Keratinocyte (primary cell): ENCODE data around the gene RAP1GAP. TPM values are rescaled to one million over a fixed set of nuclear protein-coding genes. Genes with fewer than 3 reads are reported as not detected.

Experiments used
- DNase-seq: peaks from one replicate; pipeline ENCODE4 v3.0.0-alpha.2; 2011; ENCODE audit warnings: low read depth, missing footprints, low spot score
- FAIRE-seq: peaks from 2 replicates; lab custom pipeline; 2011; peaks lifted over from hg19 to GRCh38; lab: Jason Lieb, UNC
- H2AFZ ChIP-seq: 2 replicates; pipeline ENCODE4 v1.6.0; 2012; ENCODE audit warnings: low read length, control low read depth, inconsistent platforms; ENCODE audit not compliant: control insufficient read depth
- H3K27ac ChIP-seq: 2 replicates; pipeline ENCODE4 v1.5.1; 2011; ENCODE audit warnings: low read length; ENCODE audit not compliant: control insufficient read depth, insufficient read depth
- H3K27me3 ChIP-seq: 3 replicates; pipeline ENCODE4 v1.6.0; 2011; ENCODE audit warnings: low read length; ENCODE audit not compliant: control insufficient read depth, insufficient read depth; ENCODE audit errors: extremely low read depth
- H3K36me3 ChIP-seq, 2 experiments: 2 replicates in 1 of 2; 3 replicates in 1 of 2; pipeline ENCODE4 v1.5.1; 2011; ENCODE audit warnings: low read length in 2 of 2, mild to moderate bottlenecking in 1 of 2; ENCODE audit not compliant: control insufficient read depth in 2 of 2, insufficient read depth in 2 of 2; ENCODE audit errors: extremely low read depth in 1 of 2
- H3K4me1 ChIP-seq: 3 replicates; pipeline ENCODE4 v1.5.1; 2011; ENCODE audit warnings: low read length; ENCODE audit not compliant: control insufficient read depth, insufficient read depth; ENCODE audit errors: extremely low read depth
- H3K4me2 ChIP-seq: 3 replicates; pipeline ENCODE4 v1.6.0; 2011; ENCODE audit warnings: low read depth, low read length; ENCODE audit not compliant: control insufficient read depth, insufficient read depth; ENCODE audit errors: extremely low read depth
- H3K4me3 ChIP-seq, 3 experiments: fragments of 200-600 bp in 1 of 3; sonication (generic) in 1 of 3; 2 replicates in 2 of 3; 3 replicates in 1 of 3; pipeline ENCODE4 v1.5.1; 2011 to 2016; ENCODE audit warnings: low read length in 3 of 3, mild to moderate bottlenecking in 3 of 3, control low read depth in 2 of 3, inconsistent platforms in 1 of 3, low read depth in 1 of 3, mixed read lengths in 1 of 3, mixed run types in 1 of 3, moderate library complexity in 1 of 3; ENCODE audit not compliant: control insufficient read depth in 2 of 3, insufficient read depth in 2 of 3; ENCODE audit errors: extremely low read depth in 1 of 3
- H3K79me2 ChIP-seq: 2 replicates; pipeline ENCODE4 v1.6.0; 2012; ENCODE audit warnings: low read length; ENCODE audit not compliant: control insufficient read depth, insufficient read depth
- H3K9ac ChIP-seq: 3 replicates; pipeline ENCODE4 v1.6.0; 2011; ENCODE audit warnings: low read length; ENCODE audit not compliant: control insufficient read depth, insufficient read depth; ENCODE audit errors: extremely low read depth
- H3K9me1 ChIP-seq: 3 replicates; pipeline ENCODE4 v1.6.0; 2011; ENCODE audit warnings: low read length; ENCODE audit not compliant: control insufficient read depth, insufficient read depth; ENCODE audit errors: extremely low read depth
- H3K9me3 ChIP-seq: 2 replicates; pipeline ENCODE4 v1.5.1; 2012; ENCODE audit warnings: low read depth, low read length; ENCODE audit not compliant: control insufficient read depth
- H4K20me1 ChIP-seq: 3 replicates; pipeline ENCODE4 v1.6.0; 2011; ENCODE audit warnings: low read length; ENCODE audit not compliant: control insufficient read depth, insufficient read depth; ENCODE audit errors: extremely low read depth
- EZH2 ChIP-seq: IDR thresholded peaks from one replicate; pipeline ENCODE4 v1.6.1; 2012; ENCODE audit warnings: inconsistent platforms, mild to moderate bottlenecking, low read length, moderate library complexity
- dilution Hi-C: fragments of 300-500 bp; cut with MboI; formaldehyde crosslinking; loops from one replicate; pipeline ENCODE4 v1.7.0; 2020; ENCODE audit warnings: low sequenced_read_pairs; ENCODE audit not compliant: extremely low pct_ligation_motif_present
- polyA plus RNA-seq, 5 experiments: library from polyadenylated mRNA; depleted of rRNA in 3 of 5; stranded (reverse) in 3 of 5; stranded (forward) in 1 of 5; unstranded in 1 of 5; fragments of >200 nt; gene quantifications; 1 replicate in 1 of 5; 2 replicates in 3 of 5; 3 replicates in 1 of 5; pipeline versions ENCODE4 v1.2.1 to v1.2.3, GENCODE V29; 2011 to 2012; ENCODE audit warnings: missing spikeins in 2 of 5, low read depth in 1 of 5, low replicate concordance in 1 of 5
- TF ChIP-seq, protein P1 (sequence below), 3 experiments: IDR thresholded peaks in 1 of 3; conservative IDR thresholded peaks in 1 of 3; optimal IDR thresholded peaks in 1 of 3; 2 replicates in 2 of 3; 3 replicates in 1 of 3; pipeline versions ENCODE3 to v1.5.1; 2011; ENCODE audit warnings: low read length in 3 of 3, mild to moderate bottlenecking in 3 of 3, moderate library complexity in 2 of 3, control low read depth in 1 of 3, inconsistent platforms in 1 of 3; ENCODE audit not compliant: insufficient read depth in 2 of 3; ENCODE audit errors: extremely low read depth in 1 of 3

Gene RAP1GAP
- polyA plus RNA-seq, 1 donor (not counting 4 experiments of a cell fraction or from before 2014, with no cell fraction given), result 1.1 TPM

- no peak overlapping the region for H2AFZ ChIP-seq
- no peaks in the 10 kb centered on the region for H4K20me1 ChIP-seq
- DNase-seq (no peak), FAIRE-seq (no peak)
- no peaks in the 10 kb centered on the region for H3K36me3 ChIP-seq
- dilution Hi-C loops, result no loop called here
- no peak overlapping the region for H3K4me3 ChIP-seq
- H3K9me1 ChIP-seq, result no peaks in the 10 kb centered on the region
- H3K9ac ChIP-seq, result no peak overlapping the region
- H3K27me3 ChIP-seq, result peaks cover 15% of the 10 kb centered on the region
- H3K4me2 ChIP-seq, result no peak overlapping the region
- no peak for TF ChIP-seq EZH2
- TF ChIP-seq, protein P1, sequence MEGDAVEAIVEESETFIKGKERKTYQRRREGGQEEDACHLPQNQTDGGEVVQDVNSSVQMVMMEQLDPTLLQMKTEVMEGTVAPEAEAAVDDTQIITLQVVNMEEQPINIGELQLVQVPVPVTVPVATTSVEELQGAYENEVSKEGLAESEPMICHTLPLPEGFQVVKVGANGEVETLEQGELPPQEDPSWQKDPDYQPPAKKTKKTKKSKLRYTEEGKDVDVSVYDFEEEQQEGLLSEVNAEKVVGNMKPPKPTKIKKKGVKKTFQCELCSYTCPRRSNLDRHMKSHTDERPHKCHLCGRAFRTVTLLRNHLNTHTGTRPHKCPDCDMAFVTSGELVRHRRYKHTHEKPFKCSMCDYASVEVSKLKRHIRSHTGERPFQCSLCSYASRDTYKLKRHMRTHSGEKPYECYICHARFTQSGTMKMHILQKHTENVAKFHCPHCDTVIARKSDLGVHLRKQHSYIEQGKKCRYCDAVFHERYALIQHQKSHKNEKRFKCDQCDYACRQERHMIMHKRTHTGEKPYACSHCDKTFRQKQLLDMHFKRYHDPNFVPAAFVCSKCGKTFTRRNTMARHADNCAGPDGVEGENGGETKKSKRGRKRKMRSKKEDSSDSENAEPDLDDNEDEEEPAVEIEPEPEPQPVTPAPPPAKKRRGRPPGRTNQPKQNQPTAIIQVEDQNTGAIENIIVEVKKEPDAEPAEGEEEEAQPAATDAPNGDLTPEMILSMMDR (optimal IDR thresholded peaks at IDR 0.05 in 1 of 3, IDR thresholded peaks at IDR 0.05 in 1 of 3, conservative IDR thresholded peaks at IDR 0.05 in 1 of 3; ENCODE audit: extremely low read depth in 1 of 3, insufficient read depth in 2 of 3, low read length in 3 of 3), result no peak
- no peaks in the 10 kb centered on the region for H3K79me2 ChIP-seq
- H3K4me1 ChIP-seq, result no peaks in the 10 kb centered on the region
- H3K9me3 ChIP-seq, result no peaks in the 10 kb centered on the region
- H3K27ac ChIP-seq, result no peak overlapping the region
These were observed 119.1 kb downstream of the RAP1GAP start for GRCh38 chr1:21550097-21550496.

- H3K4me1 ChIP-seq, result no peaks in the 10 kb centered on the region
- H3K4me3 ChIP-seq, result no peak overlapping the region
- TF ChIP-seq, protein P1 (optimal IDR thresholded peaks at IDR 0.05 in 1 of 3, IDR thresholded peaks at IDR 0.05 in 1 of 3, conservative IDR thresholded peaks at IDR 0.05 in 1 of 3; ENCODE audit: extremely low read depth in 1 of 3, insufficient read depth in 2 of 3, low read length in 3 of 3), result no peak
- TF ChIP-seq EZH2, result no peak
- dilution Hi-C loops, result no loop called here
- no peak for DNase-seq
- H3K79me2 ChIP-seq, result no peaks in the 10 kb centered on the region
- H3K27ac ChIP-seq, result no peak overlapping the region
- peaks cover 15% of the 10 kb centered on the region for H3K27me3 ChIP-seq
- FAIRE-seq, result no peak
- H2AFZ ChIP-seq, result no peak overlapping the region
- no peaks in the 10 kb centered on the region for H4K20me1 ChIP-seq
- no peaks in the 10 kb centered on the region for H3K9me3 ChIP-seq
- no peaks in the 10 kb centered on the region for H3K36me3 ChIP-seq
- H3K4me2 ChIP-seq, result no peak overlapping the region
- H3K9me1 ChIP-seq, result no peaks in the 10 kb centered on the region
- no peak overlapping the region for H3K9ac ChIP-seq
These were observed 121.3 kb downstream of the RAP1GAP start for GRCh38 chr1:21547876-21548275.

Other genes with a start within 250 kb of the RAP1GAP start
- 6.0 to 8.0 TPM (median 6.8 TPM) in 3 replicates for gene NBPF3, start 229.2 kb downstream of the RAP1GAP start, polyA plus RNA-seq
- not detected in 3 replicates for gene ALPL, start 159.9 kb downstream of the RAP1GAP start, polyA plus RNA-seq
- 18.7 to 33.0 TPM (median 21.6 TPM) in 3 replicates for gene USP48, start 113.8 kb upstream of the RAP1GAP start, polyA plus RNA-seq
- gene LDLRAD2, start 142.9 kb upstream of the RAP1GAP start, polyA plus RNA-seq, result 0.07 TPM in 1 of 3 replicates, not detected in the others